ENCODE measurements around the gene ZNF12.

ZNF12 gene

DNA sequence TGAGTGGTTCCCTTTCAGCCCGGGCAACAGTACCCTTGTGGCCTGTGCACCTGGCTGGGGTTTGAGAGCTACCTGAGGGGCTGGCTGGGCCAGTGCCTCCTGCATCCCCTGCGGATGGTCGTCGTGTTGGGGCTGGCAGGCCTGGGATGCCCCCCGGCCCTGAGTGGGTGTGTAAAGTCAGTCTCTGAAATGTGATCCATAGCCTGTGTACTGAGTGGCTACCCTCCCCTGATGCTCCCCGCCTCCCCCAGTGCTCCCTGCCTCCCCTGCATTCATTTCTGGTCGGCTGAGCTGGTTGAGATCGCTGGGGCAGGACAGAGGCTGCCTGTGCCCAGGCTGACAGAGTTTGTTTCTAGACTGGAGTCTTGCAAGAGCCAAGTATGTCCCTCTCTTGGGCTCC is 60.3 kb downstream of the ZNF12 start:
- no peak for DNase-seq

- DNase-seq, result no peak
These were observed 62.0 kb downstream of the ZNF12 start for GRCh38 chr7:6644728-6645127.

GRCh38 chr7:6643915-6644625 is 62.7 kb downstream of the ZNF12 start:
- no peak for DNase-seq

DNA sequence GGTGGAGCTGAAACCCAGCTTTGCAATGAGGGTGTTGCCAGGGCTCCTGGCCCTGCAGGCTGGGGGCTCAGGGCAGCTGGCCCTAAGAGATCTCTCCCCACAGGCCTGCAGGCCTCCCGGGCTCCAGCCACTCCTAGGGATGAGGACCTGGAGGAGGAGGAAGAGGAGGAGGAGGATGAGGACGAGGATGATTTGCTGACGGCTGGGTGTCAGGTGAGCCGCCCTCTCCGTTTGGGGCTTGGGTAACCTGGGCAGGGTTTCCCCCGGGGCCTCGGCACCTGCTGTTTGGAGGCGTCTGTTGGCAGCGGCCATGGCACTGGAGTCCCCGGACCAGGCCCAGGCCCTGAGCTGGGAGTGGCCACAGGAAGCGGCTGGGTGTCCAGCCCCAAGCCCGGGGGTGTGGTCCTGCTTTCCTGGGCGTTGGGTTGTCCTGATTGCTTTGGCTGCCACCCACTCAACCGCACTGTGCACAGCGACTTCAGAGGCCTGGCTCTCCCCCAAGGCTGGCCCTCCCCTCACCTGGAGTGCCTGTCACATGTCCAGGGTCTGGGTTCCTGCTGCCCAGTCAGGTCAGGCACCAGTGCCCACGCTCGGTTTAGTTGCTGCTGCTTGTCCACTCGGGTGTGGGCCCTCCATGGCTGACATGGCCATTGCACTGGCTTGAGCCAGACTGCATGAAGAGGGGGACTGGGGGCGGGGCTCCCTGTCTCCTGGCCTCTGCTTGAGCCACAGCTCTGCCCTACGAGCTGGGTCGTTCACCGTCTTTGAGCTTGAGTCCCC is 63.7 kb downstream of the ZNF12 start:
- no peak for DNase-seq

GRCh38 chr7:6642239-6642839 is 64.4 kb downstream of the ZNF12 start:
- no peak for DNase-seq

DNA sequence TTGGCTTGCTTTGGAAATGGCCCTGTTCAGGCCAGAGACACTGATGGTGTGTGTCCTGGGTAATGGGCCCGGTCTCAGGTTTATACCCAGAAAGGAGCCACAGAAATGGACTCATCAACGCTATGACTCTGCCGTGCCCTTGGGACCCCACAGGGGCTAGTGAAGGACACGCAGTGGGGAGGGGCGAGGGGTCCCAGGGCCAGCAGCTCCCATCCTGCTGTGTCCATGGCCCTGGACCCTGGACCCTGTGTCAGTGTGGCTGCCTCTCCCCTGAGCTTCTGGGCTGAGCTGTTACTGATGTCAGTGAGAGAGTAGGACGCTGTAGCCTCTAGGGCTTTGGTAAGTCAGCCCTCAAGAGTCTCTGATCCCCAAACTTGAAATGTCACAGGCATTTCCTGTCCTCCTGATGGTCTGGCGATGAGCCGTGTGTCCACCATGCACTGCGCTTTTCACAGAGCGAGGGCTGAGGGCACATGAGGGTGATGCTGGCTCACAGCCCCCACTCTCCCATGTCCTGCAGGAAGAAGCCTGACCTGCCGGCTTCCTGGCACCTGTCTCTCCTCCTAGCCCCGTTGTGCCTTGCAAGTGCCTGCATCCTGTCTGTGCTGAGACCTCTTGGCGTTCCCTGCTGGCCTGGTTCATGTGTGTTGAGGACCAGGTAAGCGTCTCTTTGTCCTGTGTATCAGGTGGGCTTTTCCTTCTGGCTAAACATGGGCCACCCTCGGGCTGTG is 65.3 kb downstream of the ZNF12 start:
- DNase-seq, result no peak

GRCh38 chr7:6640246-6640721 is 66.5 kb downstream of the ZNF12 start:
- peak in 1 of 2 experiments; percentile 28 for DNase-seq

GRCh38 chr7:6639627-6640026 is 67.1 kb downstream of the ZNF12 start:
- no peak for DNase-seq

DNA sequence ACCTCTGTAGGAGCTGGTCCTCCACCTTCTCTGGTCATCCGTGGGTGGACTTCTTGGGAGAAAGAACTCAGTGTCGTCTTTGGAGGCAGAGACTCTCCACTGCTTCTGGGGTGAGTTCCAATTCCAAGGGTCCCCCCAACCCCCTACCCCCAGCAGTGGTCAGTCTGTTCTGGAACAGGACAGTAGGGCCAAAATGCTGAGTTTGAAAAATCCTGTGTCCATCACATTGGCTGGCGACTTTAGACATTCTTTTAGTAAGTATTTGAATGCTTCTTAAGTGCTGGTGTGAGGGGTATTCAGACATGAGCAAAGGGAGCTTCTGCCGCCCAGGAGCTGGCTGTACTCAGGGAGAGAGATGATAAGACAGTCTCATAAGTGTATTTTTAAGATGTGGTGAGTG is 67.7 kb downstream of the ZNF12 start:
- DNase-seq, result no peak

Measured in Kasumi-1 (cell line).